OCI-LY1 (cell line): ENCODE measurements around the gene RPP40.

Experiments
- H2AFZ ChIP-seq: fragments of 200-600 bp; sonication (generic), shearing (Covaris generic); 2 replicates; pipeline ENCODE4 v1.6.0; 2014; ENCODE audit warnings: antibody characterized with exemption, mild to moderate bottlenecking, low read length
- H3F3A ChIP-seq: fragments of 200-600 bp; sonication (generic), shearing (Covaris generic); 2 replicates; pipeline ENCODE4 v1.6.0; 2014; ENCODE audit warnings: mild to moderate bottlenecking, antibody characterized with exemption, low read length, moderate library complexity; ENCODE audit not compliant: insufficient read depth
- H3K27ac ChIP-seq: fragments of 200-600 bp; sonication (generic); 2 replicates; pipeline ENCODE4 v1.5.1; 2014; ENCODE audit warnings: low read length, mixed run types, mild to moderate bottlenecking, low read depth; ENCODE audit not compliant: poor library complexity, severe bottlenecking
- H3K27me3 ChIP-seq: fragments of 200-600 bp; sonication (generic); 2 replicates; pipeline ENCODE4 v1.6.0; 2014; ENCODE audit warnings: antibody characterized with exemption, mild to moderate bottlenecking, low read length, moderate library complexity; ENCODE audit not compliant: insufficient read depth
- H3K36me3 ChIP-seq: fragments of 200-600 bp; sonication (generic); 2 replicates; pipeline ENCODE4 v1.6.1; 2014; ENCODE audit warnings: mild to moderate bottlenecking, antibody characterized with exemption, low read length, moderate library complexity, mixed read lengths; ENCODE audit not compliant: insufficient read depth
- H3K4me1 ChIP-seq: fragments of 200-600 bp; sonication (generic); 2 replicates; pipeline ENCODE4 v1.5.1; 2014; ENCODE audit warnings: mild to moderate bottlenecking, low read length, moderate library complexity; ENCODE audit not compliant: insufficient read depth, severe bottlenecking
- H3K4me2 ChIP-seq: fragments of 200-600 bp; sonication (generic), shearing (Covaris generic); 2 replicates; pipeline ENCODE4 v1.6.1; 2014; ENCODE audit warnings: low read length
- H3K4me3 ChIP-seq: fragments of 200-600 bp; sonication (generic); 2 replicates; pipeline ENCODE4 v1.5.1; 2014; ENCODE audit warnings: low read length, low read depth, mild to moderate bottlenecking, mixed read lengths; ENCODE audit not compliant: poor library complexity, severe bottlenecking
- H3K79me2 ChIP-seq: fragments of 200-600 bp; shearing (Covaris generic); 2 replicates; pipeline ENCODE4 v1.6.1; 2016; ENCODE audit warnings: mixed run types, low read length, mixed read lengths; ENCODE audit not compliant: insufficient read depth
- H3K9ac ChIP-seq: fragments of 200-600 bp; sonication (generic), shearing (Covaris generic); 2 replicates; pipeline ENCODE4 v1.6.1; 2014; ENCODE audit warnings: mild to moderate bottlenecking, low read length, mixed read lengths
- H3K9me2 ChIP-seq: fragments of 200-600 bp; sonication (generic), shearing (Covaris generic); 2 replicates; pipeline ENCODE4 v1.6.1; 2014; ENCODE audit warnings: low read depth, mild to moderate bottlenecking, low read length, mixed read lengths
- H3K9me3 ChIP-seq: fragments of 200-600 bp; shearing (Covaris generic); 2 replicates; pipeline ENCODE4 v1.6.1; 2014; ENCODE audit warnings: low read length, mixed read lengths
- H4K20me1 ChIP-seq: fragments of 200-600 bp; sonication (generic), shearing (Covaris generic); 2 replicates; pipeline ENCODE4 v1.6.0; 2016; ENCODE audit warnings: mild to moderate bottlenecking, low read length; ENCODE audit not compliant: insufficient read depth
- EZH2 ChIP-seq: fragments of 200-600 bp; sonication (generic), shearing (Covaris generic); IDR thresholded peaks from 2 replicates; pipeline ENCODE4 v1.8.0; 2017; ENCODE audit warnings: borderline replicate concordance, mixed run types, mild to moderate bottlenecking, antibody characterized with exemption, low read length, moderate library complexity, mixed read lengths
- TF ChIP-seq, protein P1 (sequence below): fragments of 200-600 bp; sonication (generic), shearing (Covaris generic); IDR thresholded peaks from 2 replicates; pipeline ENCODE4 v1.5.1; 2017; ENCODE audit warnings: mild to moderate bottlenecking, antibody characterized with exemption, low read length, moderate library complexity, mixed read lengths

The RPP40 gene

DNA sequence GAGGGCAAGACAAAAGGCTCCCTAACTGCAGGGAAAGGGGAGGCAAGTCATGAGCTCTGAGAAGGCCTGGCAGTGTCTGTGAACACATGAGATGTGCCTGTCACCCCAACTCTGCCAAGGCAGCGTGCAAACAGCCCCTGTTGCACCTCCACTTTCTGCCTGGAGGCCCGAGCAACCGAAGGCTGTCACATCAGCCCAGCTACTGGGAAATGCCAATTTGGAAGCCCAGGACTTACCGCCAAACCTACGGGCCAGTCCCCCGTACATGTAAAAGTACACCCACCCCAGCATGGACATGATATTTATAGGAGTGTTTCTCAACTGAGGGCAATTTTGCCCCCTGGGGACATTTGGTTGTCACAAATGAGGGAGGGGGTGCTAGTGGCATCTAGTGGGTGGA lies 27.3 kb upstream of the RPP40 start:
- Histone ChIP-seq H3K9me2 (no peaks in the 10 kb centered on the region), H3K4me2 (no peak overlapping the region), H2AFZ (peak overlapping the region; percentile 29; the same call in 1 of the 2 replicates), H3K9me3 (no peaks in the 10 kb centered on the region), H3K9ac (no peak overlapping the region), H3K36me3 (no peaks in the 10 kb centered on the region; the same call in 1 of the 2 replicates), H3K27me3 (no peaks in the 10 kb centered on the region), H3K4me3 (no peak overlapping the region), H3F3A (no peaks in the 10 kb centered on the region), H3K79me2 (no peaks in the 10 kb centered on the region), H4K20me1 (no peaks in the 10 kb centered on the region), H3K4me1 (peaks cover 9% of the 10 kb centered on the region), H3K27ac (no peak overlapping the region)
- TF ChIP-seq, protein P1, sequence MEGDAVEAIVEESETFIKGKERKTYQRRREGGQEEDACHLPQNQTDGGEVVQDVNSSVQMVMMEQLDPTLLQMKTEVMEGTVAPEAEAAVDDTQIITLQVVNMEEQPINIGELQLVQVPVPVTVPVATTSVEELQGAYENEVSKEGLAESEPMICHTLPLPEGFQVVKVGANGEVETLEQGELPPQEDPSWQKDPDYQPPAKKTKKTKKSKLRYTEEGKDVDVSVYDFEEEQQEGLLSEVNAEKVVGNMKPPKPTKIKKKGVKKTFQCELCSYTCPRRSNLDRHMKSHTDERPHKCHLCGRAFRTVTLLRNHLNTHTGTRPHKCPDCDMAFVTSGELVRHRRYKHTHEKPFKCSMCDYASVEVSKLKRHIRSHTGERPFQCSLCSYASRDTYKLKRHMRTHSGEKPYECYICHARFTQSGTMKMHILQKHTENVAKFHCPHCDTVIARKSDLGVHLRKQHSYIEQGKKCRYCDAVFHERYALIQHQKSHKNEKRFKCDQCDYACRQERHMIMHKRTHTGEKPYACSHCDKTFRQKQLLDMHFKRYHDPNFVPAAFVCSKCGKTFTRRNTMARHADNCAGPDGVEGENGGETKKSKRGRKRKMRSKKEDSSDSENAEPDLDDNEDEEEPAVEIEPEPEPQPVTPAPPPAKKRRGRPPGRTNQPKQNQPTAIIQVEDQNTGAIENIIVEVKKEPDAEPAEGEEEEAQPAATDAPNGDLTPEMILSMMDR, result no peak
- TF ChIP-seq EZH2, result no peak

DNA sequence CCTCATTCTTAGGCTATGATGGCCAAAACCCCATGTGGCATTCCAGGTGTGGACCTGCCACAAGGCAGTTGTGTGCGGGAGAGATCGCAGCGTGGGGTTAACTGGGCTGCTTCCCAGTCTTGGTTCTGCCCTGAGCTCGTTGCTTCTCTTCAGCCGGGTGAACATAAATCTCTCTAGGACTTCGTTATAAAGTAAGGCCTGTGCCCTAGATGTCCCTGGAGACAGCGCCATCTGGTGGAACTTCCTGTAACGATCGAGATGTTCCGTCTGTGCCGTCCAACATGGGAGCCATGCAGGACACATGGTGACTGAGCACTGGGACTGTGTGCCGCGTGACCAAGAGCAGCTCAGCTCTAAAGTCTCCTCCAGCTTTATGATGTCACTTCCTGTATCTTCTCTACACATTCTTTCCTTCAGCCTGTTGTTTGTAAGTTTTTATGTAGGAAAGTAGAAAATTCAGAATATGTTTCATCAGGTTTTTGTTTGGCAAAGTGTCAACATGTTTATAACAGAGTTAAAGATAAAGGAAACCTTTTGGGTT lies 26.8 kb upstream of the RPP40 start:
- TF ChIP-seq, protein P1, result peak; percentile 87
- TF ChIP-seq EZH2, result no peak

DNA sequence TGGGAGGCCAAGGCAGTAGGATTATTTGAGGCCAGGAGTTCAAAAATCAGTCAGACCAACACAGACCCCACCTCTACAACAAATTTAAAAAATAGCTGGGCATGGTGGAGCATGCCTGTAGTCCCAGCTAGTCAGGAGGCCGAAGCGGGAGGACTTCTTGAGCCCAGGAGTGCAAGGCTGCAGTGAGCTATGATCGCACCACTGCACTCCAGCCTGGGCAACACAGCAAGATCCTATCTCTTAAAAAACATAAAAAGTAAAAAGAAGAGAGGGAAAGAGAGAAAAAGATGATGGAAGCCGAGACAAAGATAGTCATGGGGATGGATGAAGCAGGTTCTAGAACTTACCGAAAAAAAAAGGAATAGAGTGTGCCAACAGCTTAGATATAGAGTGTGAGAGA lies 25.8 kb upstream of the RPP40 start:
- Histone ChIP-seq H3K4me2 (no peak overlapping the region), H3K4me3 (no peak overlapping the region), H3K9ac (no peak overlapping the region), H4K20me1 (no peaks in the 10 kb centered on the region), H3F3A (no peaks in the 10 kb centered on the region), H2AFZ (no peak overlapping the region), H3K36me3 (no peaks in the 10 kb centered on the region; the same call in 1 of the 2 replicates), H3K9me2 (no peaks in the 10 kb centered on the region), H3K4me1 (peaks cover 9% of the 10 kb centered on the region), H3K27ac (no peak overlapping the region), H3K9me3 (no peaks in the 10 kb centered on the region), H3K79me2 (no peaks in the 10 kb centered on the region), H3K27me3 (no peaks in the 10 kb centered on the region)
- no peak for TF ChIP-seq EZH2
- TF ChIP-seq, protein P1, result no peak

More for the DNA sequence above, 26.8 kb upstream of the RPP40 start:
- Histone ChIP-seq H3K4me1 (peaks cover 9% of the 10 kb centered on the region), H2AFZ (peak overlapping the region; percentile 29; the same call in 1 of the 2 replicates), H3K36me3 (no peaks in the 10 kb centered on the region; the same call in 1 of the 2 replicates), H3K9me2 (no peaks in the 10 kb centered on the region), H3K4me2 (no peak overlapping the region), H3K9ac (no peak overlapping the region), H3K9me3 (no peaks in the 10 kb centered on the region), H3K79me2 (no peaks in the 10 kb centered on the region), H3K27ac (no peak overlapping the region), H3F3A (no peaks in the 10 kb centered on the region), H4K20me1 (no peaks in the 10 kb centered on the region), H3K4me3 (no peak overlapping the region), H3K27me3 (no peaks in the 10 kb centered on the region)
